ENCODE data around the gene PLCZ1.

DNA sequence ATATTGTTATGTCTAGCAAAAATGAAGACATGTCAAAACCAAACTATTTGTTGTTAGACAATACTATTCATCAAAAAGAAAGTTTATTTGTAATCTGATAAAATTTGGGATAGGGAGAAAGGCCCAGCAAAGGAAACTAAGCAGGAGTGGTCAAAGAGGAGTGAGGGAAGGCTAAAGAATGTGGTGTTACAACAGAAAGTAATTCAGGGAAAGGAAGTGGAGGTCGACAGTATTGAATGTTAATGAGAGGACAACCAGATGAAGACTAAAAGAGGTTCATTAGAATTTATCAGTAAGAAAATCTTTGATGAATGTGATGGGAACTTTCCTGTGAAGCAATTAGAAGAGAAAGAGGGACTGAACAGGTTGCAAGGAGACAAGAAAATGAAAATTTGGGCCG, 33.9 kb downstream of the PLCZ1 start:
- TF ChIP-seq, protein P1, sequence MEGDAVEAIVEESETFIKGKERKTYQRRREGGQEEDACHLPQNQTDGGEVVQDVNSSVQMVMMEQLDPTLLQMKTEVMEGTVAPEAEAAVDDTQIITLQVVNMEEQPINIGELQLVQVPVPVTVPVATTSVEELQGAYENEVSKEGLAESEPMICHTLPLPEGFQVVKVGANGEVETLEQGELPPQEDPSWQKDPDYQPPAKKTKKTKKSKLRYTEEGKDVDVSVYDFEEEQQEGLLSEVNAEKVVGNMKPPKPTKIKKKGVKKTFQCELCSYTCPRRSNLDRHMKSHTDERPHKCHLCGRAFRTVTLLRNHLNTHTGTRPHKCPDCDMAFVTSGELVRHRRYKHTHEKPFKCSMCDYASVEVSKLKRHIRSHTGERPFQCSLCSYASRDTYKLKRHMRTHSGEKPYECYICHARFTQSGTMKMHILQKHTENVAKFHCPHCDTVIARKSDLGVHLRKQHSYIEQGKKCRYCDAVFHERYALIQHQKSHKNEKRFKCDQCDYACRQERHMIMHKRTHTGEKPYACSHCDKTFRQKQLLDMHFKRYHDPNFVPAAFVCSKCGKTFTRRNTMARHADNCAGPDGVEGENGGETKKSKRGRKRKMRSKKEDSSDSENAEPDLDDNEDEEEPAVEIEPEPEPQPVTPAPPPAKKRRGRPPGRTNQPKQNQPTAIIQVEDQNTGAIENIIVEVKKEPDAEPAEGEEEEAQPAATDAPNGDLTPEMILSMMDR (IDR thresholded peaks at IDR 0.05) = no peak
- no peak for TF ChIP-seq POLR2A (IDR thresholded peaks at IDR 0.05)

Data from breast epithelium (tissue), 3 donors.